Measurements from ENCODE around the gene BMPR1A. TPM values are rescaled to one million over a fixed set of nuclear protein-coding genes. Genes with fewer than 3 reads are reported as not detected.

Gene BMPR1A
- total RNA-seq, 1 donor from 2014 or later = 42.3 TPM

- no peaks in the 10 kb centered on the region for H3K9me3 ChIP-seq (ENCODE audit: control insufficient read depth in 3 of 3, low read length in 3 of 3)
- peak overlapping the region; percentile 27 to 81 (median 50) for H3K9ac ChIP-seq (ENCODE audit: low read depth in 1 of 3, low read length in 3 of 3)
- H3K4me1 ChIP-seq (ENCODE audit: control insufficient read depth in 3 of 3, insufficient read depth in 3 of 3, low read length in 3 of 3) = peaks cover 50 to 84% (median 77%) of the 10 kb centered on the region in 3 donors
- H3K27me3 ChIP-seq (ENCODE audit: control insufficient read depth in 3 of 3, insufficient read depth in 3 of 3, low read length in 3 of 3) = no peaks in the 10 kb centered on the region
- peak overlapping the region; percentile 48 to 64 (median 54) for H3K4me3 ChIP-seq (ENCODE audit: low read length in 3 of 3)
- peaks cover 35 to 49% (median 38%) of the 10 kb centered on the region in 3 donors for H3K36me3 ChIP-seq (ENCODE audit: control insufficient read depth in 3 of 3, insufficient read depth in 3 of 3, low read length in 3 of 3)
- peak overlapping the region; percentile 86 for H3K27ac ChIP-seq (ENCODE audit: low read depth, low read length)
These were observed 44.1 kb upstream of the BMPR1A start for GRCh38 chr10:86712317-86712707.

- H3K27me3 ChIP-seq (ENCODE audit: control insufficient read depth in 3 of 3, insufficient read depth in 3 of 3, low read length in 3 of 3) = no peaks in the 10 kb centered on the region
- H3K36me3 ChIP-seq (ENCODE audit: control insufficient read depth in 3 of 3, insufficient read depth in 3 of 3, low read length in 3 of 3) = peaks cover 37 to 52% (median 39%) of the 10 kb centered on the region in 3 donors
- no peaks in the 10 kb centered on the region for H3K9me3 ChIP-seq (ENCODE audit: control insufficient read depth in 3 of 3, low read length in 3 of 3)
- peak overlapping the region; percentile 54 for H3K27ac ChIP-seq (ENCODE audit: low read depth, low read length)
- no peak overlapping the region for H3K4me3 ChIP-seq (ENCODE audit: low read length in 3 of 3)
- H3K9ac ChIP-seq (ENCODE audit: low read depth in 1 of 3, low read length in 3 of 3) = peak overlapping the region in 1 of 3 donors; percentile 65
- H3K4me1 ChIP-seq (ENCODE audit: control insufficient read depth in 3 of 3, insufficient read depth in 3 of 3, low read length in 3 of 3) = peaks cover 44 to 75% (median 60%) of the 10 kb centered on the region in 3 donors
These were observed 41.1 kb upstream of the BMPR1A start for GRCh38 chr10:86715156-86715795.

DNA sequence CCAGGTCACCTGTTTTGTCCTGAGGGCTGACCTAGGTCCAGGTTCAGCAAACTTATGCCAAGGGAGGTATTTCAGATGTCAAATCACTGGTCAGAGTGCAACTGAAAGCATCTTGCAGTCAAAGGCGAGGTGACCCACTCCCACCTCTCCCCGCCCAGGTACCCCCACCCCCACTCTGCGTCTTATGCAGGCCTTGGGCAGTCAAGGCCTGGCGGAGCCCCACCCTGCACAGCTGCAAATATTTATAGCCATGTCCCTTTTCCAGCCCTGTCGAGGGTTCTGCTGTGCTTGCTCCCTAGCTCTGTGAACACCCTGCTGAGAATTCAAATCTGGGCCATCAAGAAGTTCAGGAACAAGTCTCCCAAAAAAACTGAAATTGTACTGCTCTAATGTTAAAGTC is 40.6 kb upstream of the BMPR1A start:
- peaks cover 41 to 69% (median 55%) of the 10 kb centered on the region in 3 donors for H3K4me1 ChIP-seq (ENCODE audit: control insufficient read depth in 3 of 3, insufficient read depth in 3 of 3, low read length in 3 of 3)
- H3K9ac ChIP-seq (ENCODE audit: low read depth in 1 of 3, low read length in 3 of 3) = peak overlapping the region in 1 of 3 donors; percentile 65
- peaks cover 37 to 57% (median 42%) of the 10 kb centered on the region in 3 donors for H3K36me3 ChIP-seq (ENCODE audit: control insufficient read depth in 3 of 3, insufficient read depth in 3 of 3, low read length in 3 of 3)
- no peaks in the 10 kb centered on the region for H3K9me3 ChIP-seq (ENCODE audit: control insufficient read depth in 3 of 3, low read length in 3 of 3)
- no peaks in the 10 kb centered on the region for H3K27me3 ChIP-seq (ENCODE audit: control insufficient read depth in 3 of 3, insufficient read depth in 3 of 3, low read length in 3 of 3)
- H3K27ac ChIP-seq (ENCODE audit: low read depth, low read length) = peak overlapping the region; percentile 54
- H3K4me3 ChIP-seq (ENCODE audit: low read length in 3 of 3) = no peak overlapping the region

GRCh38 chr10:86716466-86716865 is 40.0 kb upstream of the BMPR1A start:
- Histone ChIP-seq H3K9me3 (ENCODE audit: control insufficient read depth in 3 of 3, low read length in 3 of 3) (no peaks in the 10 kb centered on the region), H3K4me3 (ENCODE audit: low read length in 3 of 3) (no peak overlapping the region), H3K9ac (ENCODE audit: low read depth in 1 of 3, low read length in 3 of 3) (no peak overlapping the region), H3K36me3 (ENCODE audit: control insufficient read depth in 3 of 3, insufficient read depth in 3 of 3, low read length in 3 of 3) (peaks cover 39 to 63% (median 46%) of the 10 kb centered on the region in 3 donors), H3K27me3 (ENCODE audit: control insufficient read depth in 3 of 3, insufficient read depth in 3 of 3, low read length in 3 of 3) (no peaks in the 10 kb centered on the region), H3K27ac (ENCODE audit: low read depth, low read length) (peak overlapping the region; percentile 54), H3K4me1 (ENCODE audit: control insufficient read depth in 3 of 3, insufficient read depth in 3 of 3, low read length in 3 of 3) (peaks cover 39 to 71% (median 55%) of the 10 kb centered on the region in 3 donors)

DNA sequence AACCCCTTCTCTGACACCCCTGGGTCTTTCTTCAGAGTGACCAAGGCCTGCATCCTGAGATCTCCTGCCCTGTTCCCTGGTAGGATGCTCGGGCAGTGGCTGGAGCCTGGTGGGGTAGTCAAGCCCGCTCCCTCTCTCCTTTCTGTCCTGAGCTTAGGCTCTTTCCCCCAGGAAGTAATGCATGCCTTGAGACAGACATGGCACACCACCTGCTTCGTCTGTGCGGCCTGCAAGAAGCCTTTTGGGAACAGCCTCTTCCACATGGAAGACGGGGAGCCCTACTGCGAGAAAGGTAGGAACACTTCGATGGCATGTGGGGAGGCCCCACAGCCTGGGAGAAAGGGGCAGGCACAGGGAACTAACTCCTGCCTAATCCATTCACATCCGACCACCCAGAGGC is 37.9 kb upstream of the BMPR1A start:
- Histone ChIP-seq H3K27ac (ENCODE audit: low read depth, low read length) (peak overlapping the region; percentile 9), H3K4me1 (ENCODE audit: control insufficient read depth in 3 of 3, insufficient read depth in 3 of 3, low read length in 3 of 3) (peaks cover 26 to 63% (median 50%) of the 10 kb centered on the region in 3 donors), H3K9ac (ENCODE audit: low read depth in 1 of 3, low read length in 3 of 3) (peak overlapping the region in 1 of 3 donors; percentile 33), H3K36me3 (ENCODE audit: control insufficient read depth in 3 of 3, insufficient read depth in 3 of 3, low read length in 3 of 3) (peaks cover 47 to 70% (median 52%) of the 10 kb centered on the region in 3 donors), H3K9me3 (ENCODE audit: control insufficient read depth in 3 of 3, low read length in 3 of 3) (no peaks in the 10 kb centered on the region), H3K4me3 (ENCODE audit: low read length in 3 of 3) (no peak overlapping the region), H3K27me3 (ENCODE audit: control insufficient read depth in 3 of 3, insufficient read depth in 3 of 3, low read length in 3 of 3) (no peaks in the 10 kb centered on the region)

DNA sequence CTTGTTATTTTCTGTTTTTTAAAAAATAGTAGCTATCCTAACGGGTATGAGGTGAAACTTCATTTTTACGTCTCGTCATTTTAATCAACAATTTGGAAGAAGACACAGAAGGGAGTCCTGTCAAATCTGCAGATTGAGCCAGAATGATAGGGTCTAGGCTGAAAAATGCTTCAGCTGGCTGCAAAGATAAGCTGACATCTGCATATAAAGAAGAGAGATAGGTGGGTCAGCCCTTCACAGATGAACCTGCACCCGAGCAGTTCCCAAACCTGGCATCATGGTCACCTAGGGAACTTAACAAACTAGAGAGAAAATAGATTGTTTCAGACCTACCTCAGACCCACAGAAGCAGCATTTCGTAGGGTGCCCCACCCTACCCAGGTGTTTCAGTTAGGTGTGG is 35.2 kb upstream of the BMPR1A start:
- Histone ChIP-seq H3K27ac (ENCODE audit: low read depth, low read length) (peak overlapping the region; percentile 39), H3K4me3 (ENCODE audit: low read length in 3 of 3) (no peak overlapping the region), H3K9me3 (ENCODE audit: control insufficient read depth in 3 of 3, low read length in 3 of 3) (no peaks in the 10 kb centered on the region), H3K4me1 (ENCODE audit: control insufficient read depth in 3 of 3, insufficient read depth in 3 of 3, low read length in 3 of 3) (peaks cover 20 to 49% (median 43%) of the 10 kb centered on the region in 3 donors), H3K27me3 (ENCODE audit: control insufficient read depth in 3 of 3, insufficient read depth in 3 of 3, low read length in 3 of 3) (no peaks in the 10 kb centered on the region), H3K36me3 (ENCODE audit: control insufficient read depth in 3 of 3, insufficient read depth in 3 of 3, low read length in 3 of 3) (peaks cover 57 to 80% (median 59%) of the 10 kb centered on the region in 3 donors), H3K9ac (ENCODE audit: low read depth in 1 of 3, low read length in 3 of 3) (no peak overlapping the region)

DNA sequence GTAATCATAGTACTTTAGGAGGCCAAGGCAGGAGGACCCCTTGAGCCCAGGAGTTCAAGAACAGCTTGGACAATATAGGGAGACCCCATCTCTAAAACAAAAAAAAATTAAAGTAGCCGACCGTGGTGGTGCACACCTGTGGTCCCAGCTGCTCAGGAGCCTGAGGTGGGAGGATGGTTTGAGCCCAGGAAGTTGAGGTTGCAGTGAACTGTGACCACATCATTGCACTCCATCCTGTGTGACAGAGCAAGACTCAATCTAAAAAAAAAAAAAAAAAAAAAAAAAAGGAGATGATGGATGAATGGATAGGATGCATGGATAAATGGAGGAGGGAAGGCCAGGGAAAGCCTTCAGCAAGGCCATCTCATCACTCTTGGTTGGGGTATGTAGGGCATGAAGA is 33.4 kb upstream of the BMPR1A start:
- no peaks in the 10 kb centered on the region for H3K9me3 ChIP-seq (ENCODE audit: control insufficient read depth in 3 of 3, low read length in 3 of 3)
- H3K27me3 ChIP-seq (ENCODE audit: control insufficient read depth in 3 of 3, insufficient read depth in 3 of 3, low read length in 3 of 3) = no peaks in the 10 kb centered on the region
- H3K9ac ChIP-seq (ENCODE audit: low read depth in 1 of 3, low read length in 3 of 3) = no peak overlapping the region
- H3K36me3 ChIP-seq (ENCODE audit: control insufficient read depth in 3 of 3, insufficient read depth in 3 of 3, low read length in 3 of 3) = peaks cover 48 to 71% (median 55%) of the 10 kb centered on the region in 3 donors
- no peak overlapping the region for H3K4me3 ChIP-seq (ENCODE audit: low read length in 3 of 3)
- H3K4me1 ChIP-seq (ENCODE audit: control insufficient read depth in 3 of 3, insufficient read depth in 3 of 3, low read length in 3 of 3) = peaks cover 17 to 52% (median 47%) of the 10 kb centered on the region in 3 donors
- H3K27ac ChIP-seq (ENCODE audit: low read depth, low read length) = no peak overlapping the region

DNA sequence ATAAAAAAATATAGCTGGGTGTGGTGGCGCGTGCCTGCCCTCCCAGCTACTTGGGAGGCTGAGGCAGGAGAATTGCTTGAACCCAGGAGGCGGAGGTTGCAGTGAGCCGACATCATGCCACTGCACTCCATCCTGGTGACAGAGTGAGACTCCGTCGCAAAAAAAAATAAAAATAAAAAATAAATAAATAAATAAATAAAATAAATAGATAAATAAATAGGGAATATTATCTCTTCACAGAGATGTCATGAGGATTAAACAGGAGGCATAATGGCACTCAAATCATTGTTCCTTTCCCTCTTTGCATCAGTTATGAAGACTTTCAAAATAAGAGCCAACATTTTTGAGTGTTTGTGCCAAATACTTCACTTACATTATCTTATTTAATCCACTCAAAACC is 32.0 kb upstream of the BMPR1A start:
- no peak overlapping the region for H3K27ac ChIP-seq (ENCODE audit: low read depth, low read length)
- no peaks in the 10 kb centered on the region for H3K27me3 ChIP-seq (ENCODE audit: control insufficient read depth in 3 of 3, insufficient read depth in 3 of 3, low read length in 3 of 3)
- H3K9me3 ChIP-seq (ENCODE audit: control insufficient read depth in 3 of 3, low read length in 3 of 3) = no peaks in the 10 kb centered on the region
- H3K4me3 ChIP-seq (ENCODE audit: low read length in 3 of 3) = no peak overlapping the region
- no peak overlapping the region for H3K9ac ChIP-seq (ENCODE audit: low read depth in 1 of 3, low read length in 3 of 3)
- peaks cover 42 to 69% (median 55%) of the 10 kb centered on the region in 3 donors for H3K36me3 ChIP-seq (ENCODE audit: control insufficient read depth in 3 of 3, insufficient read depth in 3 of 3, low read length in 3 of 3)
- peaks cover 22 to 50% (median 44%) of the 10 kb centered on the region in 3 donors for H3K4me1 ChIP-seq (ENCODE audit: control insufficient read depth in 3 of 3, insufficient read depth in 3 of 3, low read length in 3 of 3)

- Histone ChIP-seq H3K36me3 (ENCODE audit: control insufficient read depth in 3 of 3, insufficient read depth in 3 of 3, low read length in 3 of 3) (peaks cover 46 to 61% (median 55%) of the 10 kb centered on the region in 3 donors), H3K9me3 (ENCODE audit: control insufficient read depth in 3 of 3, low read length in 3 of 3) (no peaks in the 10 kb centered on the region), H3K4me1 (ENCODE audit: control insufficient read depth in 3 of 3, insufficient read depth in 3 of 3, low read length in 3 of 3) (peaks cover 33 to 62% (median 58%) of the 10 kb centered on the region in 3 donors), H3K27me3 (ENCODE audit: control insufficient read depth in 3 of 3, insufficient read depth in 3 of 3, low read length in 3 of 3) (no peaks in the 10 kb centered on the region), H3K9ac (ENCODE audit: low read depth in 1 of 3, low read length in 3 of 3) (no peak overlapping the region), H3K4me3 (ENCODE audit: low read length in 3 of 3) (no peak overlapping the region), H3K27ac (ENCODE audit: low read depth, low read length) (peak overlapping the region; percentile 67)
These were observed 30.3 kb upstream of the BMPR1A start for GRCh38 chr10:86725980-86726676.

DNA sequence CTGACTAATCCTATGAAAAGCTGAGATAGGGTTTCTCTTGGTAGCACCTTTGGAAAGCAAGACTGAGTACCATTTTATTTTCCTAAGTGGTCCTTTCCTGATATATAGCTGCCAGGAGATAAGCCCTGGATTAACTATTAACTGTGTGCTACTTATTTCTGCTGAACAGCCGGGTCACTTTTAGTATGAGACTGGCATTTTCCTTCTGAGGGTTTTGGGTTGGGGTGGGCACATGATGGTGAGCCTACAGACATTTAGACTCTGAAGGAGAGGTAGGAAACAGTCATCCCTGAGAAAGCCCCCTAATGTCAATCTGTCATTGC is 29.8 kb upstream of the BMPR1A start:
- peaks cover 37 to 64% (median 60%) of the 10 kb centered on the region in 3 donors for H3K4me1 ChIP-seq (ENCODE audit: control insufficient read depth in 3 of 3, insufficient read depth in 3 of 3, low read length in 3 of 3)
- H3K27me3 ChIP-seq (ENCODE audit: control insufficient read depth in 3 of 3, insufficient read depth in 3 of 3, low read length in 3 of 3) = no peaks in the 10 kb centered on the region
- no peaks in the 10 kb centered on the region for H3K9me3 ChIP-seq (ENCODE audit: control insufficient read depth in 3 of 3, low read length in 3 of 3)
- H3K9ac ChIP-seq (ENCODE audit: low read depth in 1 of 3, low read length in 3 of 3) = no peak overlapping the region
- H3K4me3 ChIP-seq (ENCODE audit: low read length in 3 of 3) = no peak overlapping the region
- peak overlapping the region; percentile 67 for H3K27ac ChIP-seq (ENCODE audit: low read depth, low read length)
- H3K36me3 ChIP-seq (ENCODE audit: control insufficient read depth in 3 of 3, insufficient read depth in 3 of 3, low read length in 3 of 3) = peaks cover 41 to 56% (median 51%) of the 10 kb centered on the region in 3 donors
